ENCODE measurements around the gene CDH23.

Gene CDH23

DNA sequence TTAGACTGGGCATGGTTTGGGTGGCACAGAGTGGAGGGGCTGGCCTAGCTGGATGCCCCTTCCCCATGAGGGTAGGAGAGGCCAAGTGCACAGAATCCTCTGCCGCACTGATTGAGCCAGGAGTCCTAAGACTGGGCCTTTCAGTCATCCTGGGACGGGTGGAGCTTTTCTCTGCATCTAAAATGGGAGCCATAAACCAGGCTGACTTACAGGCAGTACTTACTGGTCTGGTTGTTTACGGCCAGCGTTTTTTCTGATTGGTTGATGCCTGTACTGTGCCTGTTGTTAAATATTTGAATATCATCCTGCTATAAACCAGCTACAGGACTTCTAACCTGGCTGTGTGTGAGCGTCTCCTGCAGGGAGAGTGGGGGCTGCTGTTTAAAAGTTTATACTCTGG is 107.8 kb downstream of the CDH23 start:
- no peak for TF ChIP-seq CTCF (IDR thresholded peaks at IDR 0.05)
- Histone ChIP-seq H3K9me3 (ENCODE audit: control insufficient read depth, low read length) (no peaks in the 10 kb centered on the region), H3K27ac (peak overlapping the region; percentile 44), H3K4me2 (ENCODE audit: low read length) (no peak overlapping the region), H2AFZ (peak overlapping the region; percentile 70), H3K36me3 (ENCODE audit: control insufficient read depth, insufficient read depth, low read length) (no peaks in the 10 kb centered on the region), H3K4me3 (ENCODE audit: low read depth, low read length) (no peak overlapping the region), H3K27me3 (ENCODE audit: control insufficient read depth, insufficient read depth, low read length) (no peaks in the 10 kb centered on the region), H3K79me2 (no peaks in the 10 kb centered on the region), H3K4me1 (peaks cover 17% of the 10 kb centered on the region), H3K9ac (no peak overlapping the region)

GRCh38 chr10:71505862-71506261 is 109.1 kb downstream of the CDH23 start:
- Histone ChIP-seq H3K27me3 (ENCODE audit: control insufficient read depth, insufficient read depth, low read length) (no peaks in the 10 kb centered on the region), H3K27ac (no peak overlapping the region), H2AFZ (no peak overlapping the region), H3K79me2 (no peaks in the 10 kb centered on the region), H3K4me3 (ENCODE audit: low read depth, low read length) (no peak overlapping the region), H3K4me2 (ENCODE audit: low read length) (no peak overlapping the region), H3K36me3 (ENCODE audit: control insufficient read depth, insufficient read depth, low read length) (no peaks in the 10 kb centered on the region), H3K9me3 (ENCODE audit: control insufficient read depth, low read length) (no peaks in the 10 kb centered on the region), H3K9ac (no peak overlapping the region), H3K4me1 (peaks cover 17% of the 10 kb centered on the region)
- TF ChIP-seq CTCF (IDR thresholded peaks at IDR 0.05): no peak

GRCh38 chr10:71509444-71509843 is 112.7 kb downstream of the CDH23 start:
- Histone ChIP-seq H3K4me1 (peaks cover 43% of the 10 kb centered on the region), H3K4me2 (ENCODE audit: low read length) (no peak overlapping the region), H3K27ac (no peak overlapping the region), H3K27me3 (ENCODE audit: control insufficient read depth, insufficient read depth, low read length) (no peaks in the 10 kb centered on the region), H2AFZ (no peak overlapping the region), H3K36me3 (ENCODE audit: control insufficient read depth, insufficient read depth, low read length) (no peaks in the 10 kb centered on the region), H3K9ac (no peak overlapping the region), H3K79me2 (no peaks in the 10 kb centered on the region), H3K4me3 (ENCODE audit: low read depth, low read length) (no peak overlapping the region), H3K9me3 (ENCODE audit: control insufficient read depth, low read length) (no peaks in the 10 kb centered on the region)
- no peak for TF ChIP-seq CTCF (IDR thresholded peaks at IDR 0.05)

- Histone ChIP-seq H3K4me2 (ENCODE audit: low read length) (no peak overlapping the region), H3K27me3 (ENCODE audit: control insufficient read depth, insufficient read depth, low read length) (no peaks in the 10 kb centered on the region), H3K36me3 (ENCODE audit: control insufficient read depth, insufficient read depth, low read length) (no peaks in the 10 kb centered on the region), H3K4me1 (peaks cover 45% of the 10 kb centered on the region), H3K9me3 (ENCODE audit: control insufficient read depth, low read length) (no peaks in the 10 kb centered on the region), H2AFZ (no peak overlapping the region), H3K9ac (no peak overlapping the region), H3K4me3 (ENCODE audit: low read depth, low read length) (no peak overlapping the region), H3K27ac (no peak overlapping the region), H3K79me2 (no peaks in the 10 kb centered on the region)
- TF ChIP-seq CTCF (IDR thresholded peaks at IDR 0.05): no peak
Observed at GRCh38 chr10:71511206-71511605, 114.5 kb downstream of the CDH23 start.

DNA sequence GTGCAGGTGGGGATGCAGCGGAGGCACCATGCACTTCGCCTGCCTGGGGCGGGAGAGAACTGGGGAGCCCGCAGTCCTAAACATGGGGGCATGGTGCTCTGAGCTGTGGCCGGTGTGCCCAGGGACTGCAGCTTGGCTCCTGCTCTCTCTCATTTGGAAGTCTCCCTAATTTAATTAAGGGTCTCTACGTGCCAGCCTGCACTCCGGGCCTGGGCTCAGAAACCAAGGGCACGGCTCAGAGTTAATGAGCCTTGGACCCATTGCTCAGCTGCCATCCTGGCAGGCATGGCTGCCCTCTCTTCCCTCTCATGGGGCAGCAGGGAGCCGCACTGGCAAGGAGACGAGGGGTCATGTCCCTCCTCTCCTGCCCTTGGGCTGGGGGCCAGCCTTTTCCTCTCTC is 115.6 kb downstream of the CDH23 start:
- no peaks in the 10 kb centered on the region for H3K9me3 ChIP-seq (ENCODE audit: control insufficient read depth, low read length)
- no peaks in the 10 kb centered on the region for H3K36me3 ChIP-seq (ENCODE audit: control insufficient read depth, insufficient read depth, low read length)
- H3K4me2 ChIP-seq (ENCODE audit: low read length): no peak overlapping the region
- H3K79me2 ChIP-seq: no peaks in the 10 kb centered on the region
- peak overlapping the region; percentile 91 for H3K27ac ChIP-seq
- H3K9ac ChIP-seq: no peak overlapping the region
- no peak overlapping the region for H3K4me3 ChIP-seq (ENCODE audit: low read depth, low read length)
- TF ChIP-seq CTCF (IDR thresholded peaks at IDR 0.05): no peak
- peaks cover 50% of the 10 kb centered on the region for H3K4me1 ChIP-seq
- H3K27me3 ChIP-seq (ENCODE audit: control insufficient read depth, insufficient read depth, low read length): no peaks in the 10 kb centered on the region
- peak overlapping the region; percentile 33 for H2AFZ ChIP-seq
